ENCODE data around the gene DMWD. TPM values are rescaled to one million over a fixed set of nuclear protein-coding genes. Genes with fewer than 3 reads are reported as not detected.

Gene DMWD
- total RNA-seq, 6 experiments from 2014 or later, result 53.4 to 63.2 (median 55.3) TPM

DNA sequence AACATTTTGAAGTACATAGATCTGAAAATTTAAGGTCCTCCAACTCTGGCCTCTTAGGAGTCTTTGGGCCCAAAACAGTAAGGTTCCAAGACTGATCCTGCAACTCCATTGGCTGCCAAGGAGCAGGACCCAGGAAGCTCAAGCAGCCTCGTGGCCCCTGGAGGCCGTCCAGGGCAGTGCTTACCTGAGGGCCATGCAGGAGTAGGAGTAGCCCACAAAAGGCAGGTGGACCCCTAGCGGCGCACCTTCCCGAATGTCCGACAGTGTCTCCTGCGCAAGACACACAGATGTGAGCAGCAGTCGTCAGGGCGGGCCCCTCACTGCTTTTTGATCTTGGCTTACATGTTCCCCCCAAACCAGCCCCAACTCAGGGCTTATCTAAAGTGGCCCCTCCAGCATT lies 17.9 kb downstream of the DMWD start:
- H3K27ac Mint-ChIP-seq, result no peak overlapping the region
- TF ChIP-seq, protein P1, sequence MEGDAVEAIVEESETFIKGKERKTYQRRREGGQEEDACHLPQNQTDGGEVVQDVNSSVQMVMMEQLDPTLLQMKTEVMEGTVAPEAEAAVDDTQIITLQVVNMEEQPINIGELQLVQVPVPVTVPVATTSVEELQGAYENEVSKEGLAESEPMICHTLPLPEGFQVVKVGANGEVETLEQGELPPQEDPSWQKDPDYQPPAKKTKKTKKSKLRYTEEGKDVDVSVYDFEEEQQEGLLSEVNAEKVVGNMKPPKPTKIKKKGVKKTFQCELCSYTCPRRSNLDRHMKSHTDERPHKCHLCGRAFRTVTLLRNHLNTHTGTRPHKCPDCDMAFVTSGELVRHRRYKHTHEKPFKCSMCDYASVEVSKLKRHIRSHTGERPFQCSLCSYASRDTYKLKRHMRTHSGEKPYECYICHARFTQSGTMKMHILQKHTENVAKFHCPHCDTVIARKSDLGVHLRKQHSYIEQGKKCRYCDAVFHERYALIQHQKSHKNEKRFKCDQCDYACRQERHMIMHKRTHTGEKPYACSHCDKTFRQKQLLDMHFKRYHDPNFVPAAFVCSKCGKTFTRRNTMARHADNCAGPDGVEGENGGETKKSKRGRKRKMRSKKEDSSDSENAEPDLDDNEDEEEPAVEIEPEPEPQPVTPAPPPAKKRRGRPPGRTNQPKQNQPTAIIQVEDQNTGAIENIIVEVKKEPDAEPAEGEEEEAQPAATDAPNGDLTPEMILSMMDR (IDR thresholded peaks at IDR 0.05), result no peak
- DNase-seq, result no peak
- H3K9me3 Mint-ChIP-seq, result no peaks in the 10 kb centered on the region
- H3K36me3 Mint-ChIP-seq (ENCODE audit: low read depth), result peaks cover 39% of the 10 kb centered on the region
- no peak overlapping the region for H3K4me3 Mint-ChIP-seq
- H3K4me1 Mint-ChIP-seq (ENCODE audit: low read depth), result peaks cover 11% of the 10 kb centered on the region
- H3K27me3 Mint-ChIP-seq (ENCODE audit: insufficient read depth), result peaks cover 14% of the 10 kb centered on the region

- no peaks in the 10 kb centered on the region for H3K9me3 Mint-ChIP-seq
- no peak overlapping the region; the same call in 1 of the 2 replicates for H3K27ac Mint-ChIP-seq
- peaks cover 16% of the 10 kb centered on the region for H3K4me1 Mint-ChIP-seq (ENCODE audit: low read depth)
- H3K36me3 Mint-ChIP-seq (ENCODE audit: low read depth), result peaks cover 25% of the 10 kb centered on the region
- no peak for DNase-seq
- TF ChIP-seq, protein P1 (IDR thresholded peaks at IDR 0.05), result no peak
- peaks cover 23% of the 10 kb centered on the region for H3K27me3 Mint-ChIP-seq (ENCODE audit: insufficient read depth)
- H3K4me3 Mint-ChIP-seq, result no peak overlapping the region
These were observed 19.3 kb downstream of the DMWD start for GRCh38 chr19:45773384-45773783.

- Mint-ChIP-seq H3K27ac (no peak overlapping the region; the same call in 1 of the 2 replicates), H3K27me3 (ENCODE audit: insufficient read depth) (peaks cover 23% of the 10 kb centered on the region)
- DNase-seq, result no peak
These were observed 19.7 kb downstream of the DMWD start for GRCh38 chr19:45772912-45773311.

DNA sequence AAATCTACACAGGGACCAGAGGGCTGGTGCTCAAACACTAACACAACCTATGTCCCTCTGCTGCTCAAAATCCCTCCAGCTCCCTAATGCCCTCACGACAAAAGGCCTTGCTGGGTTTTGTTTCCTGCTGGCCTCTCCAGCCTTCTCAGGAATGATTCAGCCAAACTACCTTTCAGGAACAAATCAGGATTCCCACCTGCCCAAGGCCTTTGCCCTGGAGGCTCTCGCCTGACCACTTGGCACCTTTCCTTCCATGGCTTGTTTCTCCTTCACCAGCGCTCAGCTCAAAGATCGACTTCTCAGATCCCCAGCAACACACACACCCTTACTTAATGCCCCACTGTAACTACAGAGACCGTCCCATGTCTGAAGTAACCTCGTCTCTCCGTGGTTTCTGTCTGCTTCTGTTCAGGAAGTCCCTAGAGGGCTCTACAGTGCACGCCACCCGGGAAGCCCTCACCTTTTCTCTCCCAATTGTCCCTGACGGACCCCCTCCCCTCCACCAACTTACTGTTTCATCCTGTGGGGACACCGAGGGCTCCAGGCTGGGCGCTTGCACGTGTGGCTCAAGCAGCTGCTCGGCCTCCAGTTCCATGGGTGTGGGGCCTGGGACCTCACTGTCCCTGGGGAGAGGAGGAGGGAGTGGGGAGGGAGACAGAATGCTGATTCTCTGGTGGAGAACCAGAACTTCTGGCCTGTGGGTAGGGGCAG lies 20.4 kb downstream of the DMWD start:
- Mint-ChIP-seq H3K36me3 (ENCODE audit: low read depth) (peaks cover 24% of the 10 kb centered on the region), H3K27ac (peak overlapping the region; percentile 23), H3K4me1 (ENCODE audit: low read depth) (peaks cover 16% of the 10 kb centered on the region), H3K9me3 (no peaks in the 10 kb centered on the region), H3K27me3 (ENCODE audit: insufficient read depth) (peaks cover 24% of the 10 kb centered on the region), H3K4me3 (no peak overlapping the region; the same call in 1 of the 2 replicates)
- TF ChIP-seq, protein P1 (IDR thresholded peaks at IDR 0.05), result no peak
- DNase-seq, result no peak

More at GRCh38 chr19:45772912-45773311, 19.7 kb downstream of the DMWD start:
- TF ChIP-seq, protein P1 (IDR thresholded peaks at IDR 0.05), result no peak
- H3K36me3 Mint-ChIP-seq (ENCODE audit: low read depth), result peaks cover 24% of the 10 kb centered on the region
- H3K4me1 Mint-ChIP-seq (ENCODE audit: low read depth), result peaks cover 16% of the 10 kb centered on the region
- no peak overlapping the region for H3K4me3 Mint-ChIP-seq
- no peaks in the 10 kb centered on the region for H3K9me3 Mint-ChIP-seq

DNA sequence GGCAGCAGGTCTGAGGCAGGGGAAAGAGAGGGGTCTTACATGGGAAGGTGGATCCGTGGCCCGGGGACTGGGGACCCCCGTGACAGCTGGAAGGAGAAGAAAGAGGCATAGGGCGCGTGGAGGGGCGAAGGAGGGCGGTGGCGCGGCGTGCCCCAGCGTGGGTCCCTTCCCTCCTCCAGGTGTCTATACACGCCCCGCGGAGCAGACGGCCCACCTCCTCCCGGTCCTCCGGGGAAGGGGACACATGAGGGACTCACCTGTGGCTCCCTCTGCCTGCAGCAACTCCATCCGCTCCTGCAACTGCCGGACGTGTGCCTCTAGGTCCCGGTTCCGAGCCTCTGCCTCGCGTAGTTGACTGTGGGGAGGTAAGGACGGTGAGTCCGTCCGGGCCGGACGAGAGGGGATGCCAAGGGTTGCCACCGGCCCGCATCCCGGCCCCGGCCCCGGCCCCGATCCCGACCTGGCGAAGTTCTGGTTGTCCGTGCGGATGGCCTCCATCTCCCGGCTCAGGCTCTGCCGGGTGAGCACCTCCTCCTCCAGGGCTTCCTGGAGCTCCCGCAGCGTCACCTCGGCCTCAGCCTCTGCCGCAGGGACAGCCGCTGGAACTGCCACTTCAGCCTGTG lies 21.2 kb downstream of the DMWD start:
- TF ChIP-seq, protein P1 (IDR thresholded peaks at IDR 0.05), result no peak
- Mint-ChIP-seq H3K27ac (peak overlapping the region; percentile 73), H3K27me3 (ENCODE audit: insufficient read depth) (peaks cover 24% of the 10 kb centered on the region), H3K9me3 (no peaks in the 10 kb centered on the region), H3K4me3 (peak overlapping the region; percentile 61), H3K4me1 (ENCODE audit: low read depth) (peaks cover 16% of the 10 kb centered on the region), H3K36me3 (ENCODE audit: low read depth) (peaks cover 16% of the 10 kb centered on the region)
- no peak for DNase-seq

Measured in HFFc6 (cell line).